BE2C (cell line): ENCODE measurements around the gene ULBP1.
"Not testable (repeated sequence)": the region's sequence is repeated elsewhere in the genome, so short reads cannot be mapped to it uniquely, and the experiment has no call there.

Source experiments
- DNase-seq: peaks from one replicate; pipeline ENCODE4 v3.0.0-alpha.2; 2020
- H3K27me3 ChIP-seq: fragments of 250-450 bp; sonication (Bioruptor Pico); 2 replicates; pipeline ENCODE4 v1.5.1; 2020; ENCODE audit warnings: mild to moderate bottlenecking
- H3K36me3 ChIP-seq: fragments of 250-450 bp; sonication (Bioruptor Pico); 2 replicates; pipeline ENCODE4 v1.5.1; 2020; ENCODE audit warnings: mild to moderate bottlenecking
- H3K4me1 ChIP-seq: fragments of 250-450 bp; sonication (Bioruptor Pico); 2 replicates; pipeline ENCODE4 v1.5.1; 2020
- H3K4me3 ChIP-seq: 2 replicates; pipeline ENCODE4 v1.5.1; 2011; ENCODE audit warnings: low read depth, low read length
- H3K9me3 ChIP-seq: fragments of 250-450 bp; sonication (Bioruptor Pico); 2 replicates; pipeline ENCODE4 v1.5.1; 2020
- TF ChIP-seq, protein P1 (sequence below): IDR thresholded peaks from 2 replicates; pipeline ENCODE4 v1.5.1; 2012; ENCODE audit warnings: mild to moderate bottlenecking, low read depth, low read length

Gene ULBP1

DNA sequence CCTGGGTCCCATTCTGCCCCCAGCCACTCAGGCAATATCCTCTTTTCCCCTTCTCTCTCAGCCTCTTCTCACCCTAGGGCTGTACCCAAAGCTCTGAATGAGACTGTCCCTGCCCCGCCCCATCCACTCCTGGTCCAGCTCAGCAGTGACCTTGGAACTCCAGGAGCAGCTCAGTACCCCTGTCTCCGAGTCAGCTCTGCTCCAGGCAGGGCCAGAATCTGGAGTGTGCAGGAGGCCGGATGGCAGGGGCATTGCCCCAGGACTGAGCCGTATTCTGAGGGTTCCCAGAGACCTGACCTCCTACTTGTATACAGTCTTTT is 38.9 kb upstream of the ULBP1 start:
- DNase-seq: no peak
- peaks cover 21% of the 10 kb centered on the region for H3K27me3 ChIP-seq
- H3K9me3 ChIP-seq: no peaks in the 10 kb centered on the region
- H3K36me3 ChIP-seq: no peaks in the 10 kb centered on the region
- no peaks in the 10 kb centered on the region for H3K4me1 ChIP-seq
- TF ChIP-seq, protein P1, sequence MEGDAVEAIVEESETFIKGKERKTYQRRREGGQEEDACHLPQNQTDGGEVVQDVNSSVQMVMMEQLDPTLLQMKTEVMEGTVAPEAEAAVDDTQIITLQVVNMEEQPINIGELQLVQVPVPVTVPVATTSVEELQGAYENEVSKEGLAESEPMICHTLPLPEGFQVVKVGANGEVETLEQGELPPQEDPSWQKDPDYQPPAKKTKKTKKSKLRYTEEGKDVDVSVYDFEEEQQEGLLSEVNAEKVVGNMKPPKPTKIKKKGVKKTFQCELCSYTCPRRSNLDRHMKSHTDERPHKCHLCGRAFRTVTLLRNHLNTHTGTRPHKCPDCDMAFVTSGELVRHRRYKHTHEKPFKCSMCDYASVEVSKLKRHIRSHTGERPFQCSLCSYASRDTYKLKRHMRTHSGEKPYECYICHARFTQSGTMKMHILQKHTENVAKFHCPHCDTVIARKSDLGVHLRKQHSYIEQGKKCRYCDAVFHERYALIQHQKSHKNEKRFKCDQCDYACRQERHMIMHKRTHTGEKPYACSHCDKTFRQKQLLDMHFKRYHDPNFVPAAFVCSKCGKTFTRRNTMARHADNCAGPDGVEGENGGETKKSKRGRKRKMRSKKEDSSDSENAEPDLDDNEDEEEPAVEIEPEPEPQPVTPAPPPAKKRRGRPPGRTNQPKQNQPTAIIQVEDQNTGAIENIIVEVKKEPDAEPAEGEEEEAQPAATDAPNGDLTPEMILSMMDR: no peak
- no peak overlapping the region for H3K4me3 ChIP-seq

DNA sequence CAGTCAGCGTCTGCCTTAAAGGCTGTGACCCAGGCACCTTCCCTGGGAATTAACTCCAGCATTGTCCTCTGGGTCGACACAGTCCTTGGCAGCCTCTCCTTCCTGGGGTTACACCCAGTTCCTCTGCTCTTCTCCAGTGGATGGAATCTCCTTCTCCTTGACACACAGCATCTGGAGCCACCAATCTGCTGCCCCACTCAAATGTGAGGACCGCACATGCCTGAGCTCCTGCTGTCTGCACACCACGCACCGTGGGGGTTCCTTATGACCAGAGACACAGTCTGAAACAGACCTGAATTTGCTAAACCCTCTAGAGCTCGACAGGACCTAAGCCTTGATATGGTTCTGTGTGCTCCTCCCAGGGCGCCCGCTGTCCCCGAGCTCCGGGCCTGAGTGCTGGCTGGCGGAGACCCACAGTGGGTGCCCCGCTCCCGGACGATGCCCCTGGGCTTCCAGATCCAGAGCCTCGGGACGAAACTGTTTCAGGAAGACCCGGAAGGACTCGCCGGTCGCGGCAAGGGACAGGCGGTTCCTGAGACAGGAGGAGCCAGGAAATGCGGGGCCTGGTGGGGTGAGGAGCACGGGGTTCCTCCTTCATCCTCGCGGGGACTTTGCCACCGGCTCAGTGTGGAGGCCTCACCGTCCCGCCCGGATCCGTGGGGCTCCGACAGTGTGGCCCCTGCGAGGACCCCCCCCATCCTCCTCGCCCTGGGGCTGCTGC is 38.3 kb upstream of the ULBP1 start:
- Histone ChIP-seq H3K9me3 (no peaks in the 10 kb centered on the region), H3K4me3 (peak overlapping the region; percentile 66), H3K36me3 (no peaks in the 10 kb centered on the region), H3K4me1 (no peaks in the 10 kb centered on the region), H3K27me3 (peaks cover 26% of the 10 kb centered on the region)
- no peak for DNase-seq
- TF ChIP-seq, protein P1: no peak

DNA sequence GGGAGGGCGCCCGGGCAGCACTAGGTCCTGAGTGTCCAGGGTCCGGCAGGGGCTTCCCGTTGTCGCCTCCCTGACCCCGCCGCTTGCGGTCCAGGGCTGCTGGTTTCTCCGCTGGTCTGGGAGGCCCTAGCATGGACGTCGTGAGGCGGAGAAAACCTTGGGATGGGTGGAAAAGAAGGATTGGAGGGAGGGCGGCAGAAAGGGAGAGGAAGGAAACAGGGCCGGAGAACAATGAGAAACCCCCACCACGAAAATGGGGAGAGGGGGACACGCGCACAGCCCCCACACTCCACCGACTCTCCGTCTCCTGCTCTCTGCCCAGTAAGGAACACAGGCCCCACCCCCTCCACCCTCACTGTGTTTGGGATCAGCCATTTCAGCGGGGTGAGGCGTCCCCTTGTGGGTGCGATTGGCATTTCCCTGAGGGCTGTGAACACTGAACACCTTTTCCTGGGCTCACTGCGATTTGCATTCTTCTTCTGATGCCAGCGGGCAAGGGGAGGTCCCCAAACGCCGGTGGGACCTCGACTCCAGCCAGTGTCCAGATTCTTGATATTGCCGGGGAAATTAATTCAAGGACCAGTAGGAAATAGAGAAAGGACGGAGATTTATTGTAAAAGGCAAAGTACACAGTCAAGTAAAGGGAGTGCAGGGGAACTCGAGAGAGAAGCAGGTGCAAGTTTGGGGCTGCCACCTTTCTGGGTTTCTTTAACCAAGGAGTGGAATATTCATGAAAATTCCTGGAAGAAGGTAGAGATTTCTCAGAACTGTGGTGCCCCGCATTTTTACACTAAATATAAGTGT is 37.6 kb upstream of the ULBP1 start:
- TF ChIP-seq, protein P1: peak; percentile 88
- H3K36me3 ChIP-seq: no peaks in the 10 kb centered on the region
- peaks cover 34% of the 10 kb centered on the region for H3K27me3 ChIP-seq

GRCh38 chr6:149927025-149927424 is 36.7 kb upstream of the ULBP1 start:
- H3K4me1 ChIP-seq, H3K9me3 ChIP-seq, H3K36me3 ChIP-seq, H3K4me3 ChIP-seq, DNase-seq: not testable (repeated sequence)
- peaks cover 42% of the 10 kb centered on the region for H3K27me3 ChIP-seq

More for the DNA sequence above, 37.6 kb upstream of the ULBP1 start:
- no peaks in the 10 kb centered on the region for H3K4me1 ChIP-seq
- no peaks in the 10 kb centered on the region for H3K9me3 ChIP-seq
- DNase-seq: peak; percentile 89
- peak overlapping the region; percentile 66 for H3K4me3 ChIP-seq

DNA sequence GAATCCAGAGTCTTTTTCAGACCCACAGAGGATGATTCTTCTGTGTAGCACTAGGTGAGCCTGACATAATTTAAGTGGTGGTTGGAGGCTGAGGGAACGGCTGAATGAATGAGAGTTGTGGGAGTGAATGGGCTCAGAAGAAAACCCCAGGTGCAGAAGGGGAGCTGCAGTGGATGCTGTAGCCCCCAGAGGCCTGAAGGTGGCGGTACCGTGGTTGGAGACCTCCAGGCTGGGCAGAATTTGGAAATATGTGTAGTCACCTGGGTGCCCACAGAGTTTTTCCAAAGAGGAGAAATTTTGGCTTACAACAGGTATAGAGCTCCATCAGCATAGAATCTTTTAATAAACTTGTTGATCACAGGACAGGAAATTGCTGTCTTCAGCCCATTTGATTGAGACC is 34.3 kb upstream of the ULBP1 start:
- Histone ChIP-seq H3K4me1 (no peaks in the 10 kb centered on the region), H3K27me3 (peaks cover 57% of the 10 kb centered on the region), H3K9me3 (no peaks in the 10 kb centered on the region), H3K36me3 (no peaks in the 10 kb centered on the region), H3K4me3 (no peak overlapping the region)
- TF ChIP-seq, protein P1: peak; percentile 68
- DNase-seq: no peak

- TF ChIP-seq, protein P1: no peak
- Histone ChIP-seq H3K36me3 (no peaks in the 10 kb centered on the region), H3K27me3 (peaks cover 63% of the 10 kb centered on the region), H3K4me1 (no peaks in the 10 kb centered on the region), H3K4me3 (no peak overlapping the region), H3K9me3 (no peaks in the 10 kb centered on the region)
- no peak for DNase-seq
These were observed 32.2 kb upstream of the ULBP1 start for GRCh38 chr6:149931501-149931900.
